H1 (cell line): ENCODE data around the gene SLC46A3. TPM values are rescaled to one million over a fixed set of nuclear protein-coding genes. Genes with fewer than 3 reads are reported as not detected.
"Not testable (repeated sequence)": the region's sequence is repeated elsewhere in the genome, so short reads cannot be mapped to it uniquely, and the experiment has no call there.

Experiments
- CTCF ChIA-PET: fragments of 300-600 bp; sonication (Branson Sonifier 250); formaldehyde crosslinking; loops from one replicate; lab custom pipeline; 2021; ENCODE audit not compliant: partially characterized antibody; lab: Charles Lee
- POLR2A ChIA-PET: fragments of 300-600 bp; sonication (Branson Sonifier 250); formaldehyde crosslinking; loops from one replicate; lab custom pipeline; 2021; ENCODE audit warnings: inconsistent platforms; ENCODE audit not compliant: partially characterized antibody; lab: Charles Lee
- DNase-seq, 2 experiments: peaks; one replicate each; pipeline versions ENCODE4 v3.0.0 to v3.0.0-alpha.2; 2010 to 2022; ENCODE audit warnings: low spot score in 2 of 2, low read depth in 1 of 2, mixed read lengths in 1 of 2
- FAIRE-seq: peaks from 2 replicates; lab custom pipeline; 2011; peaks lifted over from hg19 to GRCh38; lab: Jason Lieb, UNC
- H2AFZ ChIP-seq: 2 replicates; pipeline ENCODE4 v1.8.1; 2012; ENCODE audit warnings: low read length, inconsistent platforms
- H2AK5ac ChIP-seq: 2 replicates; pipeline ENCODE4 v1.6.1; 2013; ENCODE audit warnings: low read depth, low read length
- H2BK120ac ChIP-seq: replicated peaks from 2 replicates; pipeline ENCODE3; 2013; ENCODE audit warnings: low read depth, low read length, inconsistent platforms
- H2BK12ac ChIP-seq: 2 replicates; pipeline ENCODE4 v1.6.1; 2013; ENCODE audit warnings: low read depth, low read length
- H2BK15ac ChIP-seq: 2 replicates; pipeline ENCODE4 v1.6.1; 2013; ENCODE audit warnings: low read length
- H2BK20ac ChIP-seq: 2 replicates; pipeline ENCODE4 v1.6.1; 2013; ENCODE audit warnings: low read length
- H2BK5ac ChIP-seq: 2 replicates; pipeline ENCODE4 v1.6.1; 2013; ENCODE audit warnings: low read depth, low read length
- H3K14ac ChIP-seq: 2 replicates; pipeline ENCODE4 v1.6.1; 2013; ENCODE audit warnings: inconsistent platforms; ENCODE audit not compliant: insufficient read length
- H3K18ac ChIP-seq: 2 replicates; pipeline ENCODE4 v1.6.1; 2013; ENCODE audit warnings: low read length; ENCODE audit errors: extremely low read depth
- H3K23ac ChIP-seq: 2 replicates; pipeline ENCODE4 v1.6.1; 2013; ENCODE audit warnings: inconsistent platforms; ENCODE audit not compliant: insufficient read length
- H3K23me2 ChIP-seq: 2 replicates; pipeline ENCODE4 v1.6.1; 2013; ENCODE audit warnings: low read depth, low read length
- H3K27ac ChIP-seq: 2 replicates; pipeline ENCODE4 v1.6.1; 2011; ENCODE audit warnings: low read depth, low read length, inconsistent platforms
- H3K27me3 ChIP-seq, 4 experiments: replicated peaks in 1 of 4; 1 replicate in 1 of 4; 2 replicates in 3 of 4; pipeline versions ENCODE4 v1.6.1 to v1.8.1; 2011 to 2013; ENCODE audit warnings: low read length in 3 of 4, mild to moderate bottlenecking in 3 of 4, inconsistent platforms in 2 of 4, mixed read lengths in 2 of 4, moderate library complexity in 1 of 4; ENCODE audit not compliant: control insufficient read depth in 3 of 4, insufficient read depth in 3 of 4; ENCODE audit errors: extremely low read depth in 1 of 4
- H3K36me3 ChIP-seq, 4 experiments: 2 replicates each; pipeline versions ENCODE4 v1.6.1 to v1.8.1; 2011 to 2013; ENCODE audit warnings: mild to moderate bottlenecking in 4 of 4, low read length in 3 of 4, moderate library complexity in 2 of 4, control low read depth in 1 of 4, inconsistent platforms in 1 of 4; ENCODE audit not compliant: insufficient read depth in 4 of 4, control insufficient read depth in 2 of 4
- H3K4ac ChIP-seq: replicated peaks from 2 replicates; pipeline ENCODE3; 2013; ENCODE audit warnings: low read length, low read depth, mixed read lengths, inconsistent platforms; ENCODE audit not compliant: insufficient read length
- H3K4me1 ChIP-seq, 4 experiments: replicated peaks in 1 of 4; 1 replicate in 1 of 4; 2 replicates in 3 of 4; pipeline versions ENCODE4 v1.6.1 to v1.8.1; 2011 to 2013; ENCODE audit warnings: low read length in 3 of 4, inconsistent platforms in 2 of 4, mixed read lengths in 1 of 4; ENCODE audit not compliant: insufficient read depth in 4 of 4, control insufficient read depth in 3 of 4
- H3K4me2 ChIP-seq, 2 experiments: 2 replicates each; pipeline versions ENCODE4 v1.6.1 to v1.8.1; 2011 to 2013; ENCODE audit warnings: low read depth in 2 of 2, low read length in 2 of 2, control low read depth in 1 of 2, inconsistent platforms in 1 of 2, mild to moderate bottlenecking in 1 of 2; ENCODE audit not compliant: insufficient read depth in 1 of 2
- H3K4me3 ChIP-seq, 4 experiments: fragments of 200-600, 300-600 bp in 1 of 4; sonication (generic), shearing (Covaris generic), sonication (Bioruptor Twin) in 1 of 4; 2 replicates each; pipeline versions ENCODE4 v1.5.1 to v1.8.1; 2011 to 2016; ENCODE audit warnings: low read length in 4 of 4, low read depth in 3 of 4, control low read depth in 2 of 4, inconsistent platforms in 2 of 4, mild to moderate bottlenecking in 2 of 4, mixed read lengths in 1 of 4, moderate library complexity in 1 of 4; ENCODE audit not compliant: insufficient read depth in 2 of 4; ENCODE audit errors: extremely low read depth in 1 of 4
- H3K56ac ChIP-seq: replicated peaks from 2 replicates; pipeline ENCODE3; 2013; ENCODE audit warnings: low read depth, mild to moderate bottlenecking, mixed read lengths, low read length, inconsistent platforms; ENCODE audit not compliant: insufficient read length
- H3K79me1 ChIP-seq: 2 replicates; pipeline ENCODE4 v1.6.1; 2013; ENCODE audit warnings: low read depth, low read length, control low read depth
- H3K79me2 ChIP-seq, 2 experiments: 2 replicates each; pipeline versions ENCODE4 v1.6.1 to v1.8.1; 2012 to 2013; ENCODE audit warnings: low read length in 2 of 2, mild to moderate bottlenecking in 2 of 2, inconsistent platforms in 1 of 2; ENCODE audit not compliant: insufficient read depth in 2 of 2, control insufficient read depth in 1 of 2
- H3K9ac ChIP-seq, 4 experiments: replicated peaks in 1 of 4; 1 replicate in 1 of 4; 2 replicates in 3 of 4; pipeline versions ENCODE4 v1.6.1 to v1.8.1; 2011 to 2013; ENCODE audit warnings: low read depth in 3 of 4, low read length in 3 of 4, control low read depth in 2 of 4, mild to moderate bottlenecking in 2 of 4, moderate library complexity in 2 of 4, inconsistent platforms in 1 of 4; ENCODE audit errors: extremely low read depth in 1 of 4
- H3K9me3 ChIP-seq, 2 experiments: 2 replicates each; pipeline versions ENCODE4 v1.6.1 to v1.8.1; 2012 to 2013; ENCODE audit warnings: mild to moderate bottlenecking in 2 of 2, moderate library complexity in 2 of 2, control low read depth in 1 of 2, inconsistent platforms in 1 of 2, low read depth in 1 of 2, low read length in 1 of 2, mixed read lengths in 1 of 2; ENCODE audit not compliant: insufficient read depth in 2 of 2
- H4K20me1 ChIP-seq, 2 experiments: replicated peaks in 1 of 2; 2 replicates each; pipeline versions ENCODE3 to v1.8.1; 2011 to 2013; ENCODE audit warnings: inconsistent platforms in 2 of 2, low read length in 2 of 2, mild to moderate bottlenecking in 1 of 2; ENCODE audit not compliant: insufficient read depth in 2 of 2, control insufficient read depth in 1 of 2
- H4K5ac ChIP-seq: 2 replicates; pipeline ENCODE4 v1.6.1; 2013; ENCODE audit warnings: low read length, low read depth, mixed read lengths, inconsistent platforms; ENCODE audit not compliant: insufficient read length
- H4K8ac ChIP-seq: 2 replicates; pipeline ENCODE4 v1.8.0; 2013; ENCODE audit warnings: mild to moderate bottlenecking, moderate library complexity, low read length, inconsistent platforms; ENCODE audit not compliant: insufficient read depth; ENCODE audit errors: extremely low read depth
- H4K91ac ChIP-seq: replicated peaks from 2 replicates; pipeline ENCODE3; 2013; ENCODE audit warnings: low read length, mixed read lengths, inconsistent platforms; ENCODE audit not compliant: insufficient read length
- WGBS, 2 experiments: shearing (Covaris generic) in 1 of 2; methylation state at CpG; one replicate each; pipeline versions ENCODE4 v1.1.6 to v1.1.7; 2013 to 2015; ENCODE audit warnings: low lambda C conversion rate in 2 of 2, mixed read lengths in 2 of 2, inconsistent platforms in 1 of 2, low coverage in 1 of 2, missing lambda C conversion rate in 1 of 2; ENCODE audit not compliant: insufficient replicate concordance in 2 of 2, insufficient coverage in 1 of 2, insufficient read length in 1 of 2; ENCODE audit errors: extremely low coverage in 1 of 2, missing lambda C conversion rate in 1 of 2; 5-methylcytosine and 5-hydroxymethylcytosine counted together
- polyA plus RNA-seq, 7 experiments: library from polyadenylated mRNA; depleted of rRNA in 3 of 7; stranded (reverse) in 5 of 7; unstranded in 2 of 7; fragments of >200 nt in 5 of 7; fragments of 200-250 nt in 2 of 7; gene quantifications; 1 replicate in 5 of 7; 2 replicates in 1 of 7; 4 replicates in 1 of 7; pipeline versions ENCODE4 v1.2.1 to v1.2.3, GENCODE V29; 2011 to 2013; ENCODE audit warnings: missing spikeins in 2 of 7, mixed read lengths in 2 of 7
- total RNA-seq: library from RNA; stranded (reverse); fragmentation: NEBNext Ultra II Directional; extraction: Animal tissue kit (Norgen Biotek cat#: 25700); gene quantifications from 2 replicates; pipeline ENCODE4 v1.2.1, GENCODE V29; 2021

Gene SLC46A3
- total and polyA plus RNA-seq, 2 of the 8 experiments (the other 6 are each of a cell fraction or from before 2014, with no cell fraction given): 0.39 to 0.67 TPM

GRCh38 chr13:28742445-28742844, 23.7 kb upstream of the SLC46A3 start:
- H4K5ac ChIP-seq, H3K27ac ChIP-seq, H4K8ac ChIP-seq, H2BK12ac ChIP-seq, H3K36me3 ChIP-seq, H2BK5ac ChIP-seq, H2AFZ ChIP-seq, H3K27me3 ChIP-seq, H4K20me1 ChIP-seq, H3K18ac ChIP-seq, H2BK20ac ChIP-seq, H2AK5ac ChIP-seq, H3K23me2 ChIP-seq, H3K56ac ChIP-seq, H3K14ac ChIP-seq, H3K23ac ChIP-seq, H3K79me2 ChIP-seq, H2BK15ac ChIP-seq, H3K9me3 ChIP-seq, H2BK120ac ChIP-seq, H3K79me1 ChIP-seq, H3K4me3 ChIP-seq, H3K9ac ChIP-seq, H4K91ac ChIP-seq, POLR2A ChIA-PET, H3K4ac ChIP-seq, H3K4me2 ChIP-seq, FAIRE-seq: not testable (repeated sequence)
- 89% methylated on average over 6 of the region's 11 CpGs; no CpG with 5 or more reads in 1 of the 2 experiments for WGBS, 2 experiments
- peak in 1 of 2 experiments; percentile 28 for DNase-seq
- CTCF ChIA-PET: interaction anchor here (0.7 kb wide), 1 partner anchor 10 kb away, joined by 3 read pairs; no protein-coding TSS in a partner anchor
- peaks cover 2 to 16% (median 8%) of the 10 kb centered on the region in 4 experiments; a peak in 4 of 7 replicates for H3K4me1 ChIP-seq
